Liver (tissue), 9 donors: ENCODE data around the gene FGF12. TPM values are rescaled to one million over a fixed set of nuclear protein-coding genes. Genes with fewer than 3 reads are reported as not detected.
"Not testable (repeated sequence)": the region's sequence is repeated elsewhere in the genome, so short reads cannot be mapped to it uniquely, and the experiment has no call there.

Experiments used
- DNase-seq: peaks from one replicate; pipeline ENCODE4 v3.0.0-alpha.2; 2017; ENCODE audit warnings: low spot score
- H3K27ac ChIP-seq, 2 donors: one replicate each; pipeline ENCODE4 v1.7.0; 2013; ENCODE audit warnings: inconsistent platforms in 2 of 2, low read length in 2 of 2, control low read depth in 1 of 2, low read depth in 1 of 2, mild to moderate bottlenecking in 1 of 2
- H3K27me3 ChIP-seq, 4 donors: one replicate each; pipeline versions ENCODE4 v1.6.1 to v1.7.0; 2013; ENCODE audit warnings: low read length in 3 of 4, inconsistent platforms in 1 of 4, mild to moderate bottlenecking in 1 of 4, moderate library complexity in 1 of 4; ENCODE audit not compliant: control insufficient read depth in 4 of 4, insufficient read depth in 4 of 4
- H3K36me3 ChIP-seq, 4 donors: one replicate each; pipeline versions ENCODE4 v1.6.1 to v1.7.0; 2013; ENCODE audit warnings: low read length in 3 of 4, mild to moderate bottlenecking in 3 of 4, low read depth in 1 of 4, moderate library complexity in 1 of 4; ENCODE audit not compliant: control insufficient read depth in 4 of 4, insufficient read depth in 3 of 4
- H3K4me1 ChIP-seq, 4 donors: one replicate each; pipeline versions ENCODE4 v1.6.1 to v1.7.0; 2013; ENCODE audit warnings: low read length in 3 of 4, mild to moderate bottlenecking in 3 of 4, moderate library complexity in 1 of 4; ENCODE audit not compliant: control insufficient read depth in 4 of 4, insufficient read depth in 4 of 4
- H3K4me3 ChIP-seq, 3 donors: one replicate each; pipeline versions ENCODE4 v1.6.1 to v1.7.0; 2013; ENCODE audit warnings: low read length in 3 of 3, control low read depth in 1 of 3, low read depth in 1 of 3, mild to moderate bottlenecking in 1 of 3
- H3K9ac ChIP-seq, 2 donors: one replicate each; pipeline ENCODE4 v1.7.0; 2013; ENCODE audit warnings: low read length in 2 of 2, mild to moderate bottlenecking in 2 of 2, moderate library complexity in 2 of 2, control low read depth in 1 of 2, low read depth in 1 of 2
- H3K9me3 ChIP-seq, 4 donors: one replicate each; pipeline versions ENCODE4 v1.6.1 to v1.7.0; 2013; ENCODE audit warnings: low read length in 3 of 4; ENCODE audit not compliant: control insufficient read depth in 4 of 4
- ATF3 ChIP-seq: IDR thresholded peaks from 2 replicates; pipeline ENCODE4 v1.6.1; 2016; ENCODE audit warnings: antibody characterized with exemption
- EGR1 ChIP-seq, 2 donors: IDR thresholded peaks; 2 replicates each; pipeline ENCODE4 v1.6.1; 2016 to 2018; ENCODE audit warnings: antibody characterized with exemption in 2 of 2, low read depth in 2 of 2
- FOXA1 ChIP-seq: IDR thresholded peaks from 2 replicates; pipeline ENCODE4 v1.6.1; 2016; ENCODE audit warnings: antibody characterized with exemption
- FOXA2 ChIP-seq: IDR thresholded peaks from 2 replicates; pipeline ENCODE4 v1.6.1; 2016; ENCODE audit warnings: antibody characterized with exemption
- GABPA ChIP-seq, 2 donors: IDR thresholded peaks in 1 of 2; conservative IDR thresholded peaks in 1 of 2; 2 replicates each; pipeline ENCODE4 v1.6.1; 2016; ENCODE audit warnings: antibody characterized with exemption in 2 of 2, mild to moderate bottlenecking in 1 of 2, moderate library complexity in 1 of 2
- HNF4A ChIP-seq, 2 donors: conservative IDR thresholded peaks; 2 replicates each; pipeline ENCODE4 v1.6.1; 2016; ENCODE audit warnings: antibody characterized with exemption in 2 of 2, mild to moderate bottlenecking in 2 of 2
- HNF4G ChIP-seq: IDR thresholded peaks from 2 replicates; pipeline ENCODE4 v1.6.1; 2016; ENCODE audit warnings: antibody characterized with exemption
- JUND ChIP-seq, 2 donors: IDR thresholded peaks; 2 replicates each; pipeline ENCODE4 v1.6.1; 2016; ENCODE audit warnings: antibody characterized with exemption in 2 of 2
- NR2F2 ChIP-seq: IDR thresholded peaks from 2 replicates; pipeline ENCODE4 v1.6.1; 2016; ENCODE audit warnings: antibody characterized with exemption
- RAD21 ChIP-seq, 2 donors: IDR thresholded peaks; 2 replicates each; pipeline ENCODE4 v1.6.1; 2016; ENCODE audit warnings: antibody characterized with exemption in 2 of 2, mild to moderate bottlenecking in 2 of 2
- RXRA ChIP-seq, 2 donors: IDR thresholded peaks; 2 replicates each; pipeline ENCODE4 v1.6.1; 2017 to 2018; ENCODE audit warnings: antibody characterized with exemption in 2 of 2, mild to moderate bottlenecking in 1 of 2
- SP1 ChIP-seq: IDR thresholded peaks from 2 replicates; pipeline ENCODE4 v1.6.1; 2018; ENCODE audit warnings: antibody characterized with exemption, mild to moderate bottlenecking
- TAF1 ChIP-seq: conservative IDR thresholded peaks from 2 replicates; pipeline ENCODE4 v1.6.1; 2016; ENCODE audit warnings: antibody characterized with exemption, mild to moderate bottlenecking
- YY1 ChIP-seq: IDR thresholded peaks from 2 replicates; pipeline ENCODE4 v1.6.1; 2016; ENCODE audit warnings: antibody characterized with exemption, mild to moderate bottlenecking
- WGBS: extraction: QIAGEN DNeasy Blood & Tissue Kit; methylation state at CpG from one replicate; pipeline ENCODE4 v1.1.7; 2013; 5-methylcytosine and 5-hydroxymethylcytosine counted together
- polyA plus RNA-seq, 2 donors: library from polyadenylated mRNA; stranded (reverse) in 1 of 2; unstranded in 1 of 2; fragments of 200-250 nt in 1 of 2; fragments of >200 nt in 1 of 2; fragmentation: Nextera tagmentation in 1 of 2; extraction: Ambion mirVana in 1 of 2; gene quantifications; one replicate each; pipeline versions ENCODE4 v1.2.1 to v1.2.3, GENCODE V29; 2013 to 2015
- total RNA-seq, 2 donors: library from RNA; depleted of rRNA; stranded (reverse); fragments of >200 nt; gene quantifications; one replicate each; pipeline ENCODE4 v1.2.3, GENCODE V29; 2014
- TF ChIP-seq, protein P1 (sequence below): IDR thresholded peaks from 2 replicates; pipeline ENCODE4 v1.6.1; 2016; ENCODE audit warnings: antibody characterized with exemption
- TF ChIP-seq, protein P2 (sequence below): fragments of 150-350 bp; IDR thresholded peaks from 2 replicates; pipeline ENCODE4 v1.5.1; 2017; ENCODE audit warnings: improper control_type of control experiment, low read depth, low read length; ENCODE audit not compliant: missing input control
- TF ChIP-seq, protein P3 (sequence below): IDR thresholded peaks from 2 replicates; pipeline ENCODE4 v1.6.1; 2016; ENCODE audit warnings: antibody characterized with exemption
- TF ChIP-seq, protein P4 (sequence below): IDR thresholded peaks from 2 replicates; pipeline ENCODE4 v1.6.1; 2016; ENCODE audit warnings: antibody characterized with exemption, mild to moderate bottlenecking
- donor health status: healthy.
- donor health status: healthy.
- donor health status: healthy.
- donor health status: healthy.
- donor health status: healthy.

Gene FGF12
- total and polyA plus RNA-seq, 4 donors = 0.11 to 0.59 (median 0.19) TPM

DNA sequence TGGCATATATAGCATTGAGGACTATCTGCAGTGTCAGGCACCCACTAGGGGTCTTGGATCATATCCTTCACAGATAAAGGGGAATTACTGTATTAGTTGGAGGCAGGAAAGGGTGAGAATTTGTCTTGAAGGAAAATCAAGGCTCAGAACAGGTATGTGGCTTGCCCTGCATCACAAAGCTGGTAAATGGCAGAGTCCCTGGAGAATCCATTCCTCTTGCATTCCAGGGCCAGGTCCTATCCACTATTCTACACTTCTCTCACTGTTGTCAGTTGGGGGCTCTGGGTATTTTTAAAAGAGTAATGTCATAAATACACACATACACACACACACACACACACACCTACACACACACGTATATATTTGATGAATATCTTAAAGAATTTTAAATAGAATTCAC, 19.8 kb upstream of the FGF12 start:
- Histone ChIP-seq H3K36me3 (no peaks in the 10 kb centered on the region), H3K9me3 (no peaks in the 10 kb centered on the region), H3K4me3 (no peak overlapping the region), H3K9ac (no peak overlapping the region), H3K4me1 (no peaks in the 10 kb centered on the region), H3K27me3 (no peaks in the 10 kb centered on the region), H3K27ac (no peak overlapping the region)
- no peak for DNase-seq
- 57% methylated on average over 1 of the region's 1 CpG for WGBS
- no peak for TF ChIP-seq FOXA2
- TF ChIP-seq, protein P1, sequence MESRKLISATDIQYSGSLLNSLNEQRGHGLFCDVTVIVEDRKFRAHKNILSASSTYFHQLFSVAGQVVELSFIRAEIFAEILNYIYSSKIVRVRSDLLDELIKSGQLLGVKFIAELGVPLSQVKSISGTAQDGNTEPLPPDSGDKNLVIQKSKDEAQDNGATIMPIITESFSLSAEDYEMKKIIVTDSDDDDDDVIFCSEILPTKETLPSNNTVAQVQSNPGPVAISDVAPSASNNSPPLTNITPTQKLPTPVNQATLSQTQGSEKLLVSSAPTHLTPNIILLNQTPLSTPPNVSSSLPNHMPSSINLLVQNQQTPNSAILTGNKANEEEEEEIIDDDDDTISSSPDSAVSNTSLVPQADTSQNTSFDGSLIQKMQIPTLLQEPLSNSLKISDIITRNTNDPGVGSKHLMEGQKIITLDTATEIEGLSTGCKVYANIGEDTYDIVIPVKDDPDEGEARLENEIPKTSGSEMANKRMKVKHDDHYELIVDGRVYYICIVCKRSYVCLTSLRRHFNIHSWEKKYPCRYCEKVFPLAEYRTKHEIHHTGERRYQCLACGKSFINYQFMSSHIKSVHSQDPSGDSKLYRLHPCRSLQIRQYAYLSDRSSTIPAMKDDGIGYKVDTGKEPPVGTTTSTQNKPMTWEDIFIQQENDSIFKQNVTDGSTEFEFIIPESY = no peak

DNA sequence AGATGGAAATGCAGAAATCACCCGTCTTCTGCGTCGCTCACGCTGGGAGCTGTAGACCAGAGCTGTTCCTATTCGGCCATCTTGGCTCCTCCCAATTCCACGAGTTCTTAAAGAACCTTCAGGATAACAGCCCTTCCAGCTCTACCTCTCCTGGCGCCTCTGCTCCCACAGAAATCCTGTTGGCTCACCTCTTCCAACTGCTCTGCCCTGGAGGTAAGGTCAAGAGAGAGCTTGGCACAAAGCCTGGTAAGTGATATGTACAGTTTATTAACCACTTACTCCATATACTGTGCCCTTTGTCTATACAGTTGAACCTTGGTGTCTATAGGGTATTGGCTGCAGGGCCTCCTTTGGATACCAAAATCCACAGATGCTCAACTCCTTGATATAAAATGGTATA, 17.8 kb upstream of the FGF12 start:
- H3K27ac ChIP-seq = no peak overlapping the region
- no peaks in the 10 kb centered on the region for H3K27me3 ChIP-seq
- WGBS = 92% methylated on average over 7 of the region's 7 CpGs
- H3K4me3 ChIP-seq = no peak overlapping the region
- DNase-seq = no peak
- H3K9ac ChIP-seq = no peak overlapping the region
- no peaks in the 10 kb centered on the region for H3K4me1 ChIP-seq
- no peak for TF ChIP-seq FOXA2
- TF ChIP-seq, protein P2, sequence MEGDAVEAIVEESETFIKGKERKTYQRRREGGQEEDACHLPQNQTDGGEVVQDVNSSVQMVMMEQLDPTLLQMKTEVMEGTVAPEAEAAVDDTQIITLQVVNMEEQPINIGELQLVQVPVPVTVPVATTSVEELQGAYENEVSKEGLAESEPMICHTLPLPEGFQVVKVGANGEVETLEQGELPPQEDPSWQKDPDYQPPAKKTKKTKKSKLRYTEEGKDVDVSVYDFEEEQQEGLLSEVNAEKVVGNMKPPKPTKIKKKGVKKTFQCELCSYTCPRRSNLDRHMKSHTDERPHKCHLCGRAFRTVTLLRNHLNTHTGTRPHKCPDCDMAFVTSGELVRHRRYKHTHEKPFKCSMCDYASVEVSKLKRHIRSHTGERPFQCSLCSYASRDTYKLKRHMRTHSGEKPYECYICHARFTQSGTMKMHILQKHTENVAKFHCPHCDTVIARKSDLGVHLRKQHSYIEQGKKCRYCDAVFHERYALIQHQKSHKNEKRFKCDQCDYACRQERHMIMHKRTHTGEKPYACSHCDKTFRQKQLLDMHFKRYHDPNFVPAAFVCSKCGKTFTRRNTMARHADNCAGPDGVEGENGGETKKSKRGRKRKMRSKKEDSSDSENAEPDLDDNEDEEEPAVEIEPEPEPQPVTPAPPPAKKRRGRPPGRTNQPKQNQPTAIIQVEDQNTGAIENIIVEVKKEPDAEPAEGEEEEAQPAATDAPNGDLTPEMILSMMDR = no peak
- no peak for TF ChIP-seq ATF3
- TF ChIP-seq NR2F2 = no peak
- TF ChIP-seq HNF4A (conservative IDR thresholded peaks at IDR 0.05) = no peak
- TF ChIP-seq FOXA1 = no peak
- TF ChIP-seq RXRA (IDR thresholded peaks at IDR 0.05) = no peak
- TF ChIP-seq SP1 = no peak
- TF ChIP-seq, protein P3, sequence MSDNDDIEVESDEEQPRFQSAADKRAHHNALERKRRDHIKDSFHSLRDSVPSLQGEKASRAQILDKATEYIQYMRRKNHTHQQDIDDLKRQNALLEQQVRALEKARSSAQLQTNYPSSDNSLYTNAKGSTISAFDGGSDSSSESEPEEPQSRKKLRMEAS = no peak
- no peak for TF ChIP-seq EGR1 (IDR thresholded peaks at IDR 0.05; ENCODE audit: low read depth in 2 of 2)
- TF ChIP-seq RAD21 (IDR thresholded peaks at IDR 0.05) = no peak
- TF ChIP-seq, protein P1 = no peak
- no peak for TF ChIP-seq JUND (IDR thresholded peaks at IDR 0.05)
- TF ChIP-seq TAF1 = no peak
- TF ChIP-seq, protein P4, sequence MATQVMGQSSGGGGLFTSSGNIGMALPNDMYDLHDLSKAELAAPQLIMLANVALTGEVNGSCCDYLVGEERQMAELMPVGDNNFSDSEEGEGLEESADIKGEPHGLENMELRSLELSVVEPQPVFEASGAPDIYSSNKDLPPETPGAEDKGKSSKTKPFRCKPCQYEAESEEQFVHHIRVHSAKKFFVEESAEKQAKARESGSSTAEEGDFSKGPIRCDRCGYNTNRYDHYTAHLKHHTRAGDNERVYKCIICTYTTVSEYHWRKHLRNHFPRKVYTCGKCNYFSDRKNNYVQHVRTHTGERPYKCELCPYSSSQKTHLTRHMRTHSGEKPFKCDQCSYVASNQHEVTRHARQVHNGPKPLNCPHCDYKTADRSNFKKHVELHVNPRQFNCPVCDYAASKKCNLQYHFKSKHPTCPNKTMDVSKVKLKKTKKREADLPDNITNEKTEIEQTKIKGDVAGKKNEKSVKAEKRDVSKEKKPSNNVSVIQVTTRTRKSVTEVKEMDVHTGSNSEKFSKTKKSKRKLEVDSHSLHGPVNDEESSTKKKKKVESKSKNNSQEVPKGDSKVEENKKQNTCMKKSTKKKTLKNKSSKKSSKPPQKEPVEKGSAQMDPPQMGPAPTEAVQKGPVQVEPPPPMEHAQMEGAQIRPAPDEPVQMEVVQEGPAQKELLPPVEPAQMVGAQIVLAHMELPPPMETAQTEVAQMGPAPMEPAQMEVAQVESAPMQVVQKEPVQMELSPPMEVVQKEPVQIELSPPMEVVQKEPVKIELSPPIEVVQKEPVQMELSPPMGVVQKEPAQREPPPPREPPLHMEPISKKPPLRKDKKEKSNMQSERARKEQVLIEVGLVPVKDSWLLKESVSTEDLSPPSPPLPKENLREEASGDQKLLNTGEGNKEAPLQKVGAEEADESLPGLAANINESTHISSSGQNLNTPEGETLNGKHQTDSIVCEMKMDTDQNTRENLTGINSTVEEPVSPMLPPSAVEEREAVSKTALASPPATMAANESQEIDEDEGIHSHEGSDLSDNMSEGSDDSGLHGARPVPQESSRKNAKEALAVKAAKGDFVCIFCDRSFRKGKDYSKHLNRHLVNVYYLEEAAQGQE = no peak
- TF ChIP-seq GABPA (IDR thresholded peaks at IDR 0.05 in 1 of 2, conservative IDR thresholded peaks at IDR 0.05 in 1 of 2) = no peak
- TF ChIP-seq YY1 = no peak
- TF ChIP-seq HNF4G = no peak
- no peaks in the 10 kb centered on the region for H3K36me3 ChIP-seq
- no peaks in the 10 kb centered on the region for H3K9me3 ChIP-seq

- not testable (repeated sequence) for H3K36me3 ChIP-seq, H3K4me3 ChIP-seq, DNase-seq, H3K4me1 ChIP-seq, H3K27me3 ChIP-seq, H3K27ac ChIP-seq, H3K9me3 ChIP-seq, H3K9ac ChIP-seq
- WGBS = 57% methylated on average over 17 of the region's 19 CpGs
Observed at GRCh38 chr3:192744604-192745003, 17.3 kb upstream of the FGF12 start.
